ENCODE data around the gene ZRANB2.
A peak's percentile ranks its signal among the peaks of the same experiment; 100 is the strongest.

Gene ZRANB2

DNA sequence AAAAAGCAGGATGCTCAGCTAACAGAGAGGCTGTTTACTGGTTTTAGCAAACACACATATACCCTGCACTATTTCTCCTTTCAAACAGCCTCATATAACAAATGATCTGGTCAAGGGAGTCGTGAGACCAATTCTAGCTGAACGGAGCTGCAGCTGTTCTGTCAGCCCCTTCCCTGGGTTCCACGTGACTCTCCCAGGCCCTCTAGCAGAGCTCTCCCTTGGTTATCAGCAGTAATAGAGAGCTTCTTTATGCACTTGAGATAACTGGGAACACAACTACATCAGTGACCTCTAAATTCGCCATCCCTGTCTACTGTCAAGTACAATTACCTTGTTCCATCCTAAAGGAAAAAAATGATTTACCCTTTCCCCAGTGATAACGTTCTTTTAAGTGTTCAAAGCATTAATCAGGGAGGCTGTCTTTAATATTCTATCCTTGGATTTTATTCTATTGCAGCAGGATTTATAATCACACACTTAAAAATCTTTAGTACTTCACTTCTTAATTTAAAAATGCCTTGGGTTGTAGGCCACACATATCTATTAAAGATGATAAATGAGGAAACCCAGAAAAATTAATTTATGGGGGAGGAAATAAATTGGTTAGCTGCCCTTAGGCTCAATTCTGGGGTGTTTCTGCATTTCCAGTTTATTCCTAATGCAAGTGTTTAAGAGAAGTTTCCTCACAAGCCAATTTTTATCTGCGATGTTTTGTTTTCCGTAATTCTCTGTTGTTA lies 61.4 kb downstream of the ZRANB2 start:
- Histone ChIP-seq H3K4me2 (ENCODE audit: low read length) (no peak overlapping the region), H3K27me3 (ENCODE audit: control insufficient read depth, insufficient read depth, low read length) (peaks cover 9% of the 10 kb centered on the region), H3K36me3 (ENCODE audit: insufficient read depth, low read length) (no peaks in the 10 kb centered on the region), H3K9me3 (replicated peaks; ENCODE audit: low read length) (no peaks in the 10 kb centered on the region), H3K4me3 (ENCODE audit: low read length) (no peak overlapping the region), H3K4me1 (ENCODE audit: control insufficient read depth, insufficient read depth, low read length) (no peaks in the 10 kb centered on the region), H3K9ac (ENCODE audit: low read depth, low read length) (no peak overlapping the region)

DNA sequence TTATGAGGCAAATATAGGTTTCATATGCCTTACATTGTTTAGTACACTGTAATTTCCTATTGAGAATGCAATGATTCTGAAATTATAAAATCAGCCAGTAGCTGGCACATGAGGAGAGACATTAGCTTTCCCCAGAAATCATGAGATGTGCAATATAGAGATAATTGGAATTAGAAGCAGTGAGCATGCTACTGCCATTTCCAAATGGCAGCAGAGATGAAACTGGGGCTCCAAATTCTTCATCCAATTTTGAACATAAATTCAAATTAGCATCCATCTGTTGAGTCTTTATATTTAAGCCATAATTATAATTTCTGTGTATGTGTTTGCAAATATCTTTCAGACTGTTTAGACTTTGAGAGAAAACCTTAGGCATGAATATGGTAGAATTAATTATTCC lies 62.0 kb downstream of the ZRANB2 start:
- H3K9me3 ChIP-seq (replicated peaks; ENCODE audit: low read length), result no peaks in the 10 kb centered on the region
- H3K36me3 ChIP-seq (ENCODE audit: insufficient read depth, low read length), result no peaks in the 10 kb centered on the region
- no peak overlapping the region for H3K4me2 ChIP-seq (ENCODE audit: low read length)
- H3K4me3 ChIP-seq (ENCODE audit: low read length), result no peak overlapping the region
- H3K9ac ChIP-seq (ENCODE audit: low read depth, low read length), result no peak overlapping the region
- H3K4me1 ChIP-seq (ENCODE audit: control insufficient read depth, insufficient read depth, low read length), result no peaks in the 10 kb centered on the region
- peaks cover 6% of the 10 kb centered on the region for H3K27me3 ChIP-seq (ENCODE audit: control insufficient read depth, insufficient read depth, low read length)

DNA sequence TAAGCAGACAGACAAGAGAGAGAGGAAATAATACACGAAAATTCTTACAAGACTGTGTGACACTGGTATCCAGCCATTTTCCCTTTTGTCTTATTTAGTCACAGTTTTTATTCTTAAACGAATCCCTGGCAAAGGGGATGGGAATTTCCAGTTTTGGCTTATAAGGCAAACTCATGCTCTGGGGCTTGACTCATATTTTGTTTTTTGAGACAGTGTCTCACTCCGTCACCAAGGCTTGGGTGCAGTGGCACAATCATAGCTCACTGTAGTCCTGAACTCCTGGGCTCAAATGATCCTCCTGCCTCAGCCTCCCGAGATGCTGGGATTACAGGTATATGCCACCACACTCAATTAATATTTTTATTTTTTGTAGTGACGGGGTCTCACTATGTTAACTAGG lies 65.1 kb downstream of the ZRANB2 start:
- Histone ChIP-seq H3K27me3 (ENCODE audit: control insufficient read depth, insufficient read depth, low read length) (no peaks in the 10 kb centered on the region), H3K4me1 (ENCODE audit: control insufficient read depth, insufficient read depth, low read length) (no peaks in the 10 kb centered on the region), H3K4me3 (ENCODE audit: low read length) (no peak overlapping the region), H3K36me3 (ENCODE audit: insufficient read depth, low read length) (no peaks in the 10 kb centered on the region), H3K9ac (ENCODE audit: low read depth, low read length) (no peak overlapping the region), H3K9me3 (replicated peaks; ENCODE audit: low read length) (no peaks in the 10 kb centered on the region), H3K4me2 (ENCODE audit: low read length) (no peak overlapping the region)

DNA sequence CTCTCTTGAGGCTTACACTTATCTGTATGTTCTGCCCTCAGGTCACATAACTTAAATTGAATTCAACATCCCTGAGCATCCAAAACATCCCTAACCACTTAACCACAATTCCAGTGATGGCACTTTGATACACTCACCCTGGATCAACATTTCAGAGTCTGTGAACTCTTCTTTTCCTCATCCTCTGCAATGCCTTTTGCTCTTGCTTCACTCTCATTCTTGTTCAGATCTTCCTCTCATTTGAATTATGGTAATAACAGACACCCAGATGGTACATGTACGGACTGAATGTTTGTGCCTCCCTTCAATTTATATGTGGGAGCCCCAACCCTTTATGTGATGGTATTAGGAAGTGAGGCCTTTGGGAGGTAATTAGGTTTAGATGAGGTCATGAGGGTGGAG lies 66.7 kb downstream of the ZRANB2 start:
- H3K4me3 ChIP-seq (ENCODE audit: low read length), result no peak overlapping the region
- no peaks in the 10 kb centered on the region for H3K9me3 ChIP-seq (replicated peaks; ENCODE audit: low read length)
- no peaks in the 10 kb centered on the region for H3K36me3 ChIP-seq (ENCODE audit: insufficient read depth, low read length)
- no peak overlapping the region for H3K9ac ChIP-seq (ENCODE audit: low read depth, low read length)
- no peaks in the 10 kb centered on the region for H3K27me3 ChIP-seq (ENCODE audit: control insufficient read depth, insufficient read depth, low read length)
- no peaks in the 10 kb centered on the region for H3K4me1 ChIP-seq (ENCODE audit: control insufficient read depth, insufficient read depth, low read length)
- H3K4me2 ChIP-seq (ENCODE audit: low read length), result no peak overlapping the region

Small RNA genes within 50 kb of the gene (small RNA-seq; reads per million reads assigned to genes)
- gene MIR186, result 35.2 reads per million, percentile 95 among the genes with 10 or more reads in this experiment

Measured in skeletal muscle satellite cell (primary cell).